Stimulated activated CD4-positive, alpha-beta T cell treated with anti-CD3 and anti-CD28 coated beads, Interleukin-1b, Interleukin-23, amount 100 ng/mL, for 24 hours (primary cell): ENCODE results near the gene DLL3.
"Not testable (repeated sequence)": the region's sequence is repeated elsewhere in the genome, so short reads cannot be mapped to it uniquely, and the experiment has no call there.

Experiments used
- DNase-seq, 4 experiments: peaks; one replicate each; pipeline ENCODE4 v3.0.0-alpha.2; 2020; ENCODE audit warnings: low read depth in 4 of 4, low spot score in 1 of 4

DLL3 gene

DNA sequence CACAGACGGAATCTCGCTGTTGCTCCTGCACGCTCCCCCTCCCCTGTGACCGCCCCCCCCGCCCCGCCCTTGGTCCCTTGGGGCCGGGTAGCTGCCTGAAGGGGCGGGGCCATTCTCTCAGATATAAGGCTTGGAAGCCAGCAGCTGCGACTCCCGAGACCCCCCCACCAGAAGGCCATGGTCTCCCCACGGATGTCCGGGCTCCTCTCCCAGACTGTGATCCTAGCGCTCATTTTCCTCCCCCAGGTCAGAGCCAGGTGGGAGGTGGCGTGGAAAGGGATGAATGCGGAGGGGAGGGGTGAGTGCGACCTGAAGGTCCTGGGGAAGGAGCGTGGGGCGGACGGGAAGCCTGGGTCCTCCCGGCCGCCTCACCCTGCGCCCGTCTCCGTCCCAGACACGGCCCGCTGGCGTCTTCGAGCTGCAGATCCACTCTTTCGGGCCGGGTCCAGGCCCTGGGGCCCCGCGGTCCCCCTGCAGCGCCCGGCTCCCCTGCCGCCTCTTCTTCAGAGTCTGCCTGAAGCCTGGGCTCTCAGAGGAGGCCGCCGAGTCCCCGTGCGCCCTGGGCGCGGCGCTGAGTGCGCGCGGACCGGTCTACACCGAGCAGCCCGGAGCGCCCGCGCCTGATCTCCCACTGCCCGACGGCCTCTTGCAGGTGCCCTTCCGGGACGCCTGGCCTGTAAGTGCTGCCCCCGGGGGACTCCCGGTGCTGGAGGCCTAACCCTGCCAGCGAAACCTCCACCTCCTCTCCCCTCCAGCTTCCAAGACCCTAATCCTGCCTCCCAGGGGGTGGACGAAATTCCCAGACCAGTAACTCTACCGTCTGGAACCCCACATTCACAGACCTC is at the start of gene DLL3:
TSS of gene DLL3 (plus strand) at position 150 of the 845 bp plus-strand sequence. CDS start at position 178, 28 bp downstream.
- DNase-seq = no peak

- DNase-seq = no peak
These were observed 49.5 kb upstream of the DLL3 start for GRCh38 chr19:39449116-39449797.

GRCh38 chr19:39451257-39451656 is 47.5 kb upstream of the DLL3 start:
- DNase-seq = not testable (repeated sequence)

- no peak for DNase-seq
These were observed 35.3 kb upstream of the DLL3 start for GRCh38 chr19:39463403-39463802.

- no peak for DNase-seq
These were observed 32.6 kb upstream of the DLL3 start for GRCh38 chr19:39465956-39466747.

DNA sequence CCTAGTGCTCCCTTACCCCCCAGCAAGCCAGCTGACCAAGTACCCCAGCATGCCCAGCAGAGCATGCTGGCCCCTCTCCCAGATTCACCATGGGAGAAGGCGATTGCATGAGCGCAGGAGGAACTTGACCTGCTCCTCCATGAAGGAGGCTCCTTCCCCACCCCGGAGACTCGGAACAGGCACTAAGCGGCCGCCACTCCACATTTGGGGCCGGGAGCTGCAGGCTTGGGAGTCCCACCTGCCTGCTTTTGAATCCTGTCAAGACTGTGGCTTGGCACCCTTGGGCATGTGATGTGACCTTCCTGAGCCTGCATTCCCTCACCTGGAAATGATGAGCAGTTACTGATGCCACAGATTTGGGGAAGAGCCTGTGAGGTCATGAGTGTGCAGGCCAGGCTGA is 30.8 kb upstream of the DLL3 start:
- DNase-seq = no peak

DNA sequence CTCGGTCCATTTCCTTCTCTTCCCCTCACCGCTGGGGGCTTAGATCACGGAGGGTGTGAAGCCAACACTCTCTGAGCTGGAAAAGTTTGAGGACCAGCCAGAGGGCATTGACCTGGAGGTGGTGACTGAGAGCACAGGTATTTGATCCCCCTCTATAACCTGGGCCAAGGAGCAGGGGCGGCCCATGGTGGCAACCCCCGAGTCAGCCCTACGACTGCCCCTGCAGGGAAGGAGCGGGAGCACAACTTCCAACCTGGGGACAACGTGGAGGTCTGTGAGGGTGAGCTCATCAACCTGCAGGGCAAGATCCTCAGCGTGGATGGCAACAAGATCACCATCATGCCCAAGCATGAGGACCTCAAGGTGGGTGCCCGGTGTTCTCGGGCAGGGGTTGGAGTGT is 29.7 kb upstream of the DLL3 start:
- no peak for DNase-seq

DNA sequence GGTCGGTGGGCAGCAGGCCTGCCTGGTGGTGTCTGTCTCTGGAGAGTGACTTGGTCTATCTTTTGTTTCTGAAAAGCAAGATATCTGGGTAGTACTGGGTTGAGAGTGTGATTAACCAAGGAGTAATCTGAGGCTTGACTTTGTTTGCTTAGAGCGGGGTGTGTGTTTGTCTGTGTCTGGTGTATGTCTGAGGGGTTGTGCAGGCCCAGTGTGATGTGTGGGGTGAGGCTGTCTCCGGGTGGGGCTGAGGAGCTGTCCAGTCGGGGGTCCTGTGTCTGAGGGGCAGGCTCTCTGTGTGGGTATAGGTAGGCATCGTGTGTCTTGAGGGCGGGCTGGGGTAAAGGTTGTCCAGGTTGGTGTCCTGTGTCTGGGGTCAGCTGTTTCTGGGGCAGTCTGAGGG is 29.2 kb upstream of the DLL3 start:
- DNase-seq = no peak

GRCh38 chr19:39470724-39471339 is 27.9 kb upstream of the DLL3 start:
- no peak for DNase-seq

DNA sequence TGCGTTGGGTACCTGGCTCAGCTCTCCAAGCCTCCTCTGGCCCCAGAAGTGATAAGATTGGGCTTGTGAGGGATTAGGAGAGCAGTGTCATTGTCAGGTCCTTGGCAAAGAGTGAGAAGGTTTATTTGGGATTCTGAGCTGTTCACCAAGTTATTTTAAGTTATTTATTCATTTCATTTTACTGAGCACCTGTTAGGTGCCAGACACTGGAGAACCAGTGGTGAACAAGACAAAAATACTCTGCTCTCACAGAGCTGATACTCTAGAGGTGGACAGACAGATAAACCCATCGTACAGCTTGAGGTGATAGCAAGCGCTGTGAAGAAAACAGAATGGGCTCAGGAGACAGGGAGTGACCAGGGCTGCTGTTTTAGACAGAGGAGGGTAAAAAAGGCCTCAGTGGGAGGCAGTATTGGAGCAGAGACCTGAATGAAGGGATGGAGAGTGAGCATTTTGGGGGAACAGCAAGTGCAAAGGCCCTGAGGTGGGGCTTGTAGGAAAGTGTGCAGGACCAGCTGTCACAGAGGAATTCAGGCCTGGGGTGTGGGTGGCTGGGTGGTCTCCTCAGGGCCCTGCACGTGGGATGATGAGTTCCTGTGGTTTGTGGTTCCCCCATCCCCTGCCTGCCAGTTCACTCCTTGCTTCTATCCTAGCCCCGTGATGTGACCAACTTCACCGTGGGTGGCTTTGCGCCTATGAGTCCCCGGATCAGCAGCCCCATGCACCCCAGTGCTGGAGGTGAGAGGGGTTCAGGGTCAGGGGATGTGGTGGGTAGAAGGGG is 26.8 kb upstream of the DLL3 start:
- no peak for DNase-seq

DNA sequence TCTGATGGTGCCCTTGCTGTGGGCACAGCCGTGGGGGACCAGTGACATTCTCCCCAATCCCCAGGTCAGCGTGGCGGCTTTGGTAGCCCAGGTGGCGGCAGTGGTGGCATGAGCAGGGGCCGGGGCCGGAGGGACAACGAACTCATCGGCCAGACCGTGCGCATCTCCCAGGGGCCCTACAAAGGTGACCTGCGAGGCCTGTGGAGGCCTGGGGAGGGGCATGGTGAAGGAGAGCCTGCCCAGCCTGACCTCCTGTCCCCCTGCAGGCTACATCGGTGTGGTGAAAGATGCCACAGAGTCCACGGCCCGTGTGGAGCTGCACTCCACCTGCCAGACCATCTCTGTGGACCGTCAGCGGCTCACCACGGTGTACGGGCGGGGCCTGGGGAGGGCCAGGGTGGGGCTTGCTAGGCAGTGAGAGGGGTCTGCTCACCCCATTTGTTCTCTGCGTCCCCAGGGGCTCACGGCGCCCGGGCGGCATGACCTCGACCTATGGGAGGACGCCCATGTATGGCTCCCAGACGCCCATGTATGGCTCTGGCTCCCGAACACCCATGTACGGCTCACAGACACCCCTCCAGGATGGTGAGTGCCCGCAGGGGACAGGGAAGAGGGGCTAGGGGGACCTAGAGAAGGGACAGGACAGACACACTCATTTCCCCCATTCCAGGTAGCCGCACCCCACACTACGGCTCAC is 25.9 kb upstream of the DLL3 start:
- no peak for DNase-seq

- no peak for DNase-seq
These were observed 25.2 kb upstream of the DLL3 start for GRCh38 chr19:39473443-39473960.

DNA sequence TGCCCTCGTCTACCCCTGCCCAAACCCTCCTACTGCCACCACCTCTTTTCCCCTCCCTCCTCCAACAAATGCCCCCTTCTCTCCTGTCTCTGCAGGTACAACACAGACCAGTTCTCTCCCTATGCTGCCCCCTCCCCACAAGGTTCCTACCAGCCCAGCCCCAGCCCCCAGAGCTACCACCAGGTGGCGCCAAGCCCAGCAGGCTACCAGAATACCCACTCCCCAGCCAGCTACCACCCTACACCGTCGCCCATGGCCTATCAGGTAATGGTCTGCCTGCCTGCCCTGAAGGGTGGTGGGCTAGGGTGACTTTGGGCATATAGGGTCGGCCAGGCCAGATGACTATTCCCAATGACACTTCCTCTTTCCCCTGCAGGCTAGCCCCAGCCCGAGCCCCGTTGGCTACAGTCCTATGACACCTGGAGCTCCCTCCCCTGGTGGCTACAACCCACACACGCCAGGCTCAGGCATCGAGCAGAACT is 24.6 kb upstream of the DLL3 start:
- peak; percentile 55 to 62 (median 58) for DNase-seq

- DNase-seq = no peak
These were observed 23.0 kb upstream of the DLL3 start for GRCh38 chr19:39475748-39476147.

DNA sequence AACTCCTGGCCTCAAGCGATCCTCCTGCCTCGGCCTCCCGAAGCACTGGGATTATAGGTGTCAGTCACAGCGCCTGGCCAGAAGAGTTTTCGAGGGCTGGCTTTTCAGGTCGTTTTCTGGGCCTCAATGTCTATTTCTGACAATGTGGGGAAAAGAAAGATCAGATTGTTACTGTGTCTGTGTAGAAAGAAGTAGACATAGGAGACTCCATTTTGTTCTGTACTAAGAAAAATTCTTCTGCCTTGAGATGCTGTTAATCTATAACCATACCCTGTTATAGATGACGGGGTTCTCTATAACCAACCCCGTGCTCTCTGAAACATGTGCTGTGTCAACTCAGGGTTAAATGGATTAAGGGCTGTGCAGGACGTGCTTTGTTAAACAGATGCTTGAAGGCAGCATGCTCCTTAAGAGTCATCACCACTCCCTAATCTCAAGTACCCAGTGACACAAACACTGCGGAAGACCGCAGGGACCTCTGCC is 19.4 kb upstream of the DLL3 start:
- not testable (repeated sequence) for DNase-seq

DNA sequence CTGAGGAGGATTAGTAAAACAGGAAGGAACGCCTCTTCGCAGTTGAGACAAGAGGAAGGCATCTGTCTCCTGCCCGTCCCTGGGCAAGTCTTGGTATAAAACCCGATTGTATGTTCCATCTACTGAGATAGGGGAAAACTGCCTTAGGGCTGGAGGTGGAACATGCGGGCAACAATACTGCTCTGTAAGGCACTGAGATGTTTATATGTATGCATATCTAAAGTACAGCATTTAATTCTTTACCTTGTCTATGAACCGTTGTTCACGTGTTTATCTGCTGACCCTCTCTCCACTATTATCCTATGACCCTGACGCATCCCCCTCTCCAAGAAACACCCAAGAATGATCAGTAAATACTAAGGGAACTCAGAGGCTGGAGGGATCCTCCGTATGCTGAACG is 18.8 kb upstream of the DLL3 start:
- no peak for DNase-seq

DNA sequence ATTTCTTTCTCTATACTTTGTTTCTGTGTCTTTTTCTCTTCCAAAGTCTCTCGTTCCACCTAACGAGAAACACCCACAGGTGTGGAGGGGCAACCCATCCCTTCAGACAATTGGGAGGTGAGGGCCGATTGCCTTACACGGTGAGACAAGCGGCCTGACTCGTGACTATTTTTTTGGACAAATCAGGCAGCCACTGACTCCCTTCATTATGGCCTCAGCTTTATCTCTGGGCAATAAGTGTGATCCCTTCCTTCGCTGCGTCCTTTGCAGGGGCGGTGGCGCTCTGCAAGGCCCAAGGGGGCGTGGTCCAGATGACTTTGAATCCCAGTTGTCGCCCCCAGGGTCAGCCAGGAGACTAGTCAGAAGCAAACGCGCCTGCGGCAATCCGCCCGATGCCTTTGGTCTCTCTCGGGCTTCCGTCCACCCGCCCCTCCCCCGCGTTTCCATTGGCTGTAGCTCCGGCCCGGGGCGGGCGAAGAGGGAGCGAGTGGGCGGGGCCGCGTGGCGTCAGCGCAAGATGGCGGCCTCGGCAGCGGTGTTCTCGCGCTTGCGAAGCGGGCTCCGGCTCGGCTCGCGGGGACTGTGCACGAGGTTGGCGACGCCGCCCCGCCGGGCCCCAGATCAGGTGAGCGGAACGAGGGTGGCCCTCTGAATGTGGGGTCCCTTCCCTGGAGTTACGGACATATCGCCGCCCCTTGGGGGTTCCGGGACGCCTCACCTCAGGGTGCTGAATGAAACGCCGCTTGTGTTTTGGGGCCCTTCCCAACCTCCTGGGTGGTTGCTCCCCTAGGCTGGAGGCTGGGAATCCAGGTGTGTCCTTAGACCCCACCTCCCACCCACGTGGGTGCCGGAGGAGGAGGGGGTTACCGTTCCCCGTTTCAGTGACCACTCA is 18.2 kb upstream of the DLL3 start, which contains the start of gene TIMM50:
TSS of gene TIMM50 (plus strand) at position 502 of the 892 bp plus-strand sequence. CDS start at position 518, 16 bp downstream.
- DNase-seq = peak; percentile 98 to 99 (median 98)

- DNase-seq = no peak
These were observed 17.6 kb upstream of the DLL3 start for GRCh38 chr19:39481229-39481545.
